ENCODE measurements around the gene IL1RN.
A peak's percentile ranks its signal among the peaks of the same experiment; 100 is the strongest.

IL1RN gene

DNA sequence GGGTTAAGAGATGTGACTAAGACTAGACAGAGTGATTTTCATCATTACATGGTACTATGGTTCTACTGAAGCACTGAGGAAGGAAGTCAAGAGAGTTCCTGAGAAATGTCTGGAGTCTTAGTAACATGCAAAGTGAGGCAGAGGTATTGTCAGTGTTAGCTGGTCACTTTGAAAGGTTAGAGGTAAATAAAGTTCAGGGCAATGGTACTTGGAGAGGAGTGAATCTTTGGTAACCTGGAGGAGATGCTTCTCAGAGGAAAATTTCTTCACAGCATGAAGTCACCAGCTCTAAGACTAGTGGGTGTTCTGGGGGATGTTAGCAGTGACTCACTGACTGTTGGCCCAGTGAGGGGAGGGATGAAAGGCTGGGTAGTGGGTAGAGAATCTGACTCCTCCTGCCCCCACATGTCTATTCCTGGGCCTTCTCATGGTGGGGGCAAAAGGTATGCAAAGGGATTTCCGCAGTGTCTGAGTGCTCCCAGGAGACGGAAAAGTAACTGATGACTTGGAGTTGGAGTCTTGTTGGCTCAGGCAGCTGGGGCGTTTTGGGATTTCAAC is 23.3 kb upstream of the IL1RN start:
- no peak for DNase-seq

DNA sequence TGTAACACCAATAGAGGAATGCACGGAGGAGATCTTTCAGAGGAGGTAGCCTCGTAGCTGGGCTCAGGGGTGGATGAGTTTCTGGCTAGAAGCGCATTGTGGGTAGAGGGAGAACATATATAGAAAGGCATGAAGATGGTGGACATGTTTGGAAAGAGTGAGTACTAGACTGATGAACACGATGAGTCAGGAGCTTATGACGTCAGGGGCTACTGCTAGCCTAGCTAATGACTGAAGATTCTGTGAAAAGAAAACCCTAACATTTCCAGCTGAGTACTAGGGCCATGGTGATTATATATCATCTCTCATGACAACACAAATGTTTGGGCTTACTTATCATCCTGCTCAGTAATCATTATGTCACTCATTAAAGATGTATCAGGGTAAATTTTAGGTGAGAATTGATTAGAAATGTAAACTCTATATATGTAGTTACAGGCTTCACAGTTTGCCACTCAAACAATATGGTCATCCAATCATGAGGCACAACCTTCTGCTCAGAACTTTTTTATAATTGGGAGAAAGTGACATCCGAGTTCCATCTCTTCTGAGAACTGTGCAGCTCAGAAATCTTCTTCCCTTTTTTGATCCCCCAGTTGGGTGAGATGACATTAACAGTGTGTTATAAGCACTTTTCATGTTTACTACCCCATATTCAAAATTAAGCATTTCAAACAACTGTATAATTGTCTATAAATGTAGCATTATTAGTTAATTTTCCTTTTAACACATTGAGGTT is 22.2 kb upstream of the IL1RN start:
- DNase-seq, result no peak

DNA sequence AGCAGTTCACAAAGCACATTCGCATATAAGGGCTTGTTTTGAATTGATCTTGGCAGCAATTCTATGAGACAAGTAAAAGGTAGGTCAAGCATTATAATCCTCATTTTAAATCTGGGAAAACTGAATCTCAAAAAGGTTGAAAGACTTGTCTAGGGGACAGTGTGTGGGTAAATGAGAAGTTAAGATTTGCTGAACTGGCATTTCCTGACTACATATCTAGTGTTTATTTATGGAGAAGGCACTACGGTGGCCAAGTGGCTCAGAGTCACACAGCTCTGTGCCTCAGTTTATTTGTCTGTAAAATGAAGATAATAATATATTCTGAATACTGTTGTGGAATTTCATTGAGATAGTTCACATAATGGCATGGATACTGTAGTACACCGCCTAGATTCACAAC is 16.3 kb upstream of the IL1RN start:
- no peak for DNase-seq

DNA sequence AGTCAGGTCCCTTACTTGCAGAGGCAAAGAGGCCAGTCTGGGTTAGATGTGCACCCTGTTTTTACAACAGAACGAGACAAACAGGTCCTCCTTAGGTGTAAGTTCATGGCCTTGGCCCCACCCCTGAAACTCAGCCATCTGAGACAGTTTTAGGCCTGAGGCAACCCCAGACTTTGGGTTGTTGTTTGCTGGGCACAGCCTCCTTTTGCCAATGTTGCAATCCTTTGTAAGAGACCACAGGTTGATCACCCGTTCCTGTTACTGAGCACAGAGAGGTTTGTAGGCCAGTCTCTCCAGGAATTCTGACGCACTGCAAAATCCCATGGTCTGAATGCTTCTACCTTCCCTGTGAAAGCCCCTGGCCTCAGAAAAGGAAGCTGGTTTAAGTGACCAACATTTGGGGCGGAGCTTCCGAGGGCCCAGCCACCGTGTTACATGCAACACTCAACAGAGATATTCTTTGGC is 15.5 kb upstream of the IL1RN start:
- DNase-seq, result peak; percentile 17

DNA sequence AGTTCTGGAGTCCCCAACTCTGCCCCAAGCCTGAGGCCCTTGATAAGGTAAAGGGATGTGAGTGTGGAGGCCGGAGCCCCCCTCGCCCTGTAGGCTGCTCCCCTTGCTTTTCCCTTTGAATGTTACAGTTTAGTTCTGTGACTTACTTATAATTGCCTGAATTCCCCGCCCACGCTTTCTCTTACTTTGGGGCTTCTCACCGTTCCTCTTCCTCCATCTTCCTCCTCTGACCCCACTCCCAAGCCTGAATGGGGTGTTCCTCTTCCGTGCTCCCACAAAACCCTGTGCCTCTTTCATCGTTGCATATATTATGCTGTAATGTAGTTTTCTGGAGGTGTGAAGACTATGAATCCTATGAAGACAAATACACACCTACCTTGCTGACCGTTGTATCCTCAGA is 15.0 kb upstream of the IL1RN start:
- no peak for DNase-seq

DNA sequence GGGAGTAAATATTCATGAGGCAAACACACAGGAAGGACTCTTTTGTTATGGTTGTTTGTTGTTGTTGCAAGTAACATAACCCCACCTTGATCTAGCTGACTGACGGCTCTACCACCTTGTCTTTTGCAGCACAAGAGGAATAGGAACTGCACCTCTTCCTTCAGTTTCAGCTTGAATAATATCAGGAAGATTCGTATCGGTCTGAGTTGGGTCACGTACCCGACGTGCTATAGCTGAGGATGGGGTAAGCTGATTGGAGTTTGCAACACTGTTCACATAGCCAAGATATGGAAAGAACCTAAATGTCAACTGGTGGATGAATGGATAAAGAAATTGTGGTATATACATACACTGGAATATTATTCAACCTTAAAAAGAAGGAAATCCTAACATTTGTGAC is 14.5 kb upstream of the IL1RN start:
- no peak for DNase-seq

DNA sequence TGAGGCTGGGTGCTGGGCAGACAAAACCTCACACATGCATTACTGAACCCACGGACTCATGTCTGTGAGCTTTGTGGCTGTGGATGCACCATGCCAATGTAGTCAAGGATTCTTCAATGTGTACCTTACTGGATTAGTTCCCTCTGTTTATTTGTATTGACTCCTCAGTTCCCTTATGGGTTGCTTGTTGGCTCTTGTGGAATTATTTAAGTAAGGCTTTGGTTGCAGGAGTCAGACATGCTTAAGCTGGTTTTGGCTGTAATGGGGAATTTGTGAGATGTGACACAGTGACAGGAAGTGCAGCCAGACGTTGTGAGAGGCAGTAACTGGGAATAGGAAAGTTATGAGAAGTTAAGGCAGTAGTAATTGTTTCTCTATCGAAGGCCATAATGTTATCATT is 13.6 kb upstream of the IL1RN start:
- no peak for DNase-seq

DNA sequence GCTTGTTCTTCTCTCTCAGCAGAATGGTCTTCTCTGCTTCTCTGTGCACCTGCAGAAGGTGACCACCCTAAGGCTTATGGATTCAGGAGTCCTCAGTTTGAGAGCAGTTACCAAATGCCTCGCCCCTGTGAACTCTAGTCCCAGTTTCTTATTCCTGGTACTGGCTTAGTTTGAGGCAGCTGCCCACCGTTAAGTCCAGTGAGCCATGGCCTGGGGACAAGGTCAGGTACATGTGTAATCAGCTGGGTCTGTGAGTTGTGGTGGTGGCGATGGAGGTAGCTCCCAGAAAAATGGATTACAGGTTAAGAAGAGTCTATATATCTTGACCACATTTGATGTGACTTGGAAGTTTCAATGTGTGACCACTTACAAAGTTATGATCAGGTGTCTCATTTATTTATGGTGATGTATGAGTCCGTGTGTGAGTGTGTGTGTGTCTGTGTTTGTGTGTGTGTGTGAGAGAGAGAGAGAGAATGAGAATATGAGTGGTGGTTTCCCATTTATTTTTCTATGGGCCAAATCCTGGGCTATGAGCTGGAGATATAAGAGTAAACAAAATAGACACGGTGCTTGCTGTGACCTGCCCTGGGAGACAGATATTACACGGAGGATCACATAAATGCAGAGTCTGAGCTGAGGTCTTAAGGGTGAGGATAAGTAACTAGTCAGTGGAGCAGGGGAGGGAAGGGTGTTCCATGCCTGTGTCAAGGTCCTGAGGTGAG is 13.0 kb upstream of the IL1RN start:
- no peak for DNase-seq

DNA sequence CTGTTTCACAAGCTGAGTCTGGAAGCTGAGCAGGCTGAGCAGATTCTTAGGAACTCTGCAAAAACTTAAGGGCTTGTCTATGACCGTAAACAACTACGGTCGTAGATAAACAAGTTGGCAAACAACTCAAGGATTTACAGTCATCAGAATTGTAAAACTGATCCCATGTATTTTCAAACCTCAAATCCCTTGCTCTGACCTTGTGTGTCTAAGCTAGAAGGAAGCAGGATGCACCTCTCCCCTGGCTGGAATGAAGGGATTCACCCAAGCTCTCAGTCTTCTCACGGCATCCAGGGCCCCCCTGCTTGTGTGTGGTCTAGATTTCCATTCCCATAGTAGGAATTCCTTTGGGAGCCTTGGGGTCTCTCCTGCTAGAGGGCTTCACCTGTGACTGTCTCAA is 12.4 kb upstream of the IL1RN start:
- no peak for DNase-seq

DNA sequence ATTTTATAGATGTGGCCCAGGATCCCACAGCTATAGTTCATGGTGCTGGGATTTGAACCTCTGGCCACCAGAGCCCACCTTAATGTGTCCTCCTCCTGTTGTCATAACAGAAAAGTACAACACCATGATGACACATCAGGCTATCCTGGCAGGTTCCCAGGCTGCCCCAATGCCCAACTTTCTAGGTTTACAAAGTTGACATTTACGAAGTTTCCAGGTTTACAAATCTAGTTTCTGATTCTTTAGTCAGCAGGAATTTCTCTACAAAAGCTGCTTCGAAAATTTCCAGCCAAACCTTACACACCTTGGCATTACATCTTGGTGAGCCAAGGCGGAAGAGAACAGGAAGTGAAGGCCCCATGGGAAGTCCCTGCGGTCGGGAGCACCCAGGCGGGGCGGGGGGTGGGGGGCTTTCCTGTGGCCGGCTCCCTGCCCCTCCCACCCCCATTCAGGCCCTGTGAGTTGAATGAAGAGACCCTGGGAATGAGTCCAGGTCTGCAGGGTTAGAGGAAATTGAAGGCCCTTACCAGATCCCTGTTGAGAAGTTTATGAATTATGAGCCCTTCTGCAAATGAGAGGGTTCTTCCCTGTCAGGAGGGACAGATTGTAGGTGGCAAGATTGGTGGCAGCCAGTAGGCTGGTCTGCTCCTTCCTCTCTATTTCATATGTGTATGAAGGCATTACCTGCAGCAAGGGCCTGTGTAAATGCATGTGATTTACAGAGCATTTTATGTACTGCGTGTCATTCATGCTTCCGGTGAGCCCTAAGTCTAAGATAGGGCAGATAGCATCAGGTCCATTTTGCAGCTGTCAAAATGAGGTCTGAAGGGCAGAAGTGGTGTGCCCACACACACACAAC is 11.1 kb upstream of the IL1RN start:
- peak; percentile 28 for DNase-seq

DNA sequence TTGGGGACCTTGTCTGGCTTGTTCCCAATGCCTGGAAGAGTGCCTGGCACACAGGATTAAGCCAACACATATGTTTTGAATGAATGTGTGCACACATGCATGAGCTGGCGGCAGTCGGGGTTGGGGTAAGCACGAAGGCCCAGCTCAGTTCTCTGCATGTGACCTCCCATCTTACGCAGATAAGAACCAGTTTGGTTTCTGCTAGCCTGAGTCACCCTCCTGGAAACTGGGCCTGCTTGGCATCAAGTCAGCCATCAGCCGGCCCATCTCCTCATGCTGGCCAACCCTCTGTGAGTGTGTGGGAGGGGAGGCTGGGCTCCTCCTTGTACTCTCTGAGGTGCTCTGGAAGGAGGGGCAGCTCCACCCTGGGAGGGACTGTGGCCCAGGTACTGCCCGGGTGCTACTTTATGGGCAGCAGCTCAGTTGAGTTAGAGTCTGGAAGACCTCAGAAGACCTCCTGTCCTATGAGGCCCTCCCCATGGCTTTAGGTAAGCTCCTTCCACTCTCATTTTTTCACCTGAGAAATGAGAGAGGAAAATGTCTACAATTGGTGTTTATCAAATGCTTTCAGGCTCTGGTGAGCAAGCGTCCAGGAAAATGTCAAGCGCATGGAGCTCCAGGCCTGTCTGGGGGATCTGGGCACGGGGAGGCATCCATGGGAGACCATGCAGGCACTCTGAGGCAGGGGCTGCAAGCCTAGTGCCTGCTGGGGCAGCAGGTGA is 9.7 kb upstream of the IL1RN start:
- DNase-seq, result no peak

DNA sequence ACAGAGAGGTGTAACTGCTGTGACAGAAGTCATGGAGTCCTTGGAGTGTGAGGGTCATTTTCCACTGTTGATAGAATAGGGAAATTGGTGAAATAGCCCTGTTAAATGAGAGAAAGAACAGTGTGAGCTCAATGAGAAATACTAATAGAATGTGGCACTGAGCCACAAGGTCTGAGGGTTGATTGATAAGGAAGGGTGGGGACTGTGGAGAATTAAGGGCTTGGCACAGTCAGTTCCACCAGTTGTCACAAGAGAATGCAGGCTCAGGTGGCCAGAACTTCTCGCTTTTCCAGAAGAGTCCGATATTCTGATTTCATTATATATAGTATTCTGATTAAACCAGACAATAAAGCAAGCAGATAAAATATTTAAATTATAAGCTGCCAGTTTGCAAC is 9.1 kb upstream of the IL1RN start:
- DNase-seq, result no peak

DNA sequence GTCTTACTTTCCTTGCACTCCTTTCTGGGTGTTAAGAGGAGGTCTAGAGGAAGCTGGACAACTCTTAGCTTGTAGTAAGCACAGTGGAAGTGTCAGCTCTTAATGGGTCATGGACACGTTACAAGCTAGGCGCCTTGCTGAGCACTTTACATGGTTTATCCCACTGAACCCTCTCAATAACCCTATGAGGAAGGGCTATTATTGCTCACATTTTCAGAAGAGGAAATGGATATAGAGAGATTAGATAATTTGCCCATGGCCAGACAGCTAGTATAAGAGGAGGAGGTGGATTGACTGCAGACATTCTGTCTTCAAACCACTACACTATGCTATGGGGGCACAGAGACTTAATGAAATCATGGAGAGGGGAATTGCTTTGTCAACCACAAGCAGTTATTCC is 8.3 kb upstream of the IL1RN start:
- DNase-seq, result no peak

DNA sequence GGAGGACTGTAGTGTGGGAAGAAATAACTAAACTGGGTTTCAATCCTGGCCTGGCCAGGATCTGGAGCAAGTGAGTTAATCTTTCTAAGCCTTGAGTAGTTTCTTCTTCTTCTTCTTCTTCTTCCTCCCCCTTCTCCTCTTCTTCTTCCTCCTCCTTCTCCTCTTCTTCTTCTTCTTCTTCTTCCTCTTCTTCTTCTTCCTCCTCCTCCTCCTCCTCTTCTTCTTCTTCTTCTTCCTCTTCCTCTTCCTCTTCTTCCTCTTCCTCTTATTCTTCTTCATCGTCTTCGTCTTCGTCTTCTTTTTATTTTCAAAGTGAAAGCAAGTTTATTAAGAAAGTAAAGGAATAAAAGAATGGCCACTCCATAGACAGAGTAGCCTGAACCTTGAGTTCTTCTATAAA is 6.5 kb upstream of the IL1RN start:
- DNase-seq, result no peak

DNA sequence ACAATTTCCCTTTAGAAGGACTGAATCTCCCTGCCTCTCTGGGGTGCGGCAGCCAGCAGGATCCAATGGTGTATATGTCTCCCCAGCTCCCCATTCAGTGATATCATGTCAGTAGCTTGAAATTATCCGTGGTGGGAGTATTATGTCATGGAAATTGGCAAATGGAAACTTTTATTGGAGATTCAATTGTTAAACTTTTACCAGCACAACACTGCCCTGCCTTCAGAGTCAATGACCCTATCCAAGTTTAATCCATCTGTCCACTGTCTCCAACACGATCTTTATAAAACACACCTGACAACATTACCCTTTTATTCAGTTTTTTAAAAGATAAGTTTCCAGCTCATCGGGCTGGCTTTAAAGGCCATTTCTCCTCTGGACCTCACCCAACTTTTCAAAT is 5.0 kb upstream of the IL1RN start:
- DNase-seq, result no peak

DNA sequence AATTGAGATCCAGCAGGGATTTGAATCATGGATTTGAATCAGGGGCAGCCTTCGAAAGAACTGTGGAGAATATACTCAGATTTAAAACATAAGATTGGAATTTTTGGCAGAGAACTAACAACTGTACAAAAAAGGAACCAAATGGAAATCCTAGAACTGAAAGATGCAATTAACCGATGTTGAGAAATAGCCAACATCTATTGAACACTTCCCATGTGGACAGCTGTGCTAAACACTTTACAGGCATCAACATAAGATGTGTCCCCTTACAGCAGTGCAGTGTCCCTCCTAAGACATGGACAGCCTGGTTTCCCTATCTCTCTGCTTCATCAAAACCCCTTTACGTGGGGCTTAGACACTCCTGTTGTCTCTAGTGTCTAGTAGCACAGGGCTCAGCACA is 3.7 kb upstream of the IL1RN start:
- no peak for DNase-seq

DNA sequence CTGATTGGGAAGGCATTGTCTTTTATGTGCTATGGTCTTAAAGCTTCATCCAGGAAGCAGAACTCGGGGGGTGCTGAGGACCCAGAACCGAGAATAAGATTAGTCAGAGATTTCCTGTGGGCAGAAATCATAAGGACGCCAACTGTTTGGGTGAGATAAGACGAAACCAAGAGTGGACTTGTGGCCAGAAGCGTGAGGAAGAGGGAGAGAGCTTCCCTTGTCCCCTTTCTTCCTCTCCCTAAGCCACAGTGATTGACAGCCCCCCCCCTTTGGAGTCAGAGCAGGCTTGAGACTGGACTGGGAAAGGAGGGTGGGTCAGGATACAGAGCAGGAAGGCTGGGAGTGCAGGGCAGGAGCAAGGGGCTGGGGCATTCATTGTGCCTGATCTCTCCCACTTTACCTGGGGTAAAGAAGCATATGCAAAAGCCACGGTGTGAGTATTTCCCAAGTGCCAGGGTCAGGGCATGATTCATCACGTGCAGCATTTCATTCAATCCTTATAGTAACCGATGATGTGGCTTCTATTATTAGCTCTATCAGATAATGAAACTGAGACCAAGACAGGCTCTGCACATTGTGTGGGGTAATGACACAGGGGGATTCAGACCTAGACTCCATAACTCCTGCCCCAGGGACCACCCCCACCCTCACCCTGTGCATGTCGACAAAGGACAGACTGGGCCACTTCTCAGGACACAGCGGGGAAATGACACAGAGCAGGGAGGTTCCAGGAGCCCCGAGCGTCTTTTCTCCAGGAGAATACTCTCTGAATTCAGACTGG is 3.0 kb upstream of the IL1RN start:
- DNase-seq, result no peak

DNA sequence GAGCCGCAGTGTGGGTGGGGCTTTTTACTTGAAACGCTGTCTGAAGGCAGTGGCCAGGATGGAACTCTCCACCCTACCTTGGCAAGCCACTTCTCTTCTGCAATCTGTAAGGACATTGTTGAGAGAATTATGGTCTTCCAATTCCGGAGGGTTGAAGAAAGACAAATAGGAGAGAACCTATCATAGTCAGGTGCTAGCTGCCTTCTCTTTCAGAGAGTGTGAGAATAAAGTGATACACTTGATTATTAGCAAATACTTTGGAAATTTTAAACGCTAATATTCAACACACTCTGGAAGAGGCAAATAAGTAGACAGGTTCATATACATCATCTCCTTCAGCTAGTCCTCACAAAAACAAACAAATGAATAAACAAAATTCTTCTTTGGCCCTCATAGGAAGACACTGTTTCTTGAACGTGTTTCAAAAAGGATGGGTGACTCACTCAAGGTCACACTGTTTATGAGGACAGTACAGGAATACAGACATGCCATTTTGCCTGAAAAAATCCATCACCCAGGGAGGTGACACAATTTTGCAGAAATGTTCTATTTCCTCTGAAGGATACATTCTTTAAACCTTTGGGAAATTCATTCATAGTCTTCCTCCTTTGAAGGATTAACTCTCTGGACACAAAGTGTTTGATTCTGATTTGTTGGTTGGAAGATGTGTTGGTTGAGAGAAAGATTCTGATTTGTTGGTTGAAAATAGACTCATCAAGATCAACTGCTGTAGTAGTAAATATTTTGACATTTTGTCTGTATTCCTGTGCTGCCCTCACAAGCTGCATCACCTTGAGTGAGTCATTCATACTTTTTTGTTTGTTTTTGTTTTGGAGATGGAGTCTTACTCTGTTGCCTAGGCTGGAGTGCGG is 2.2 kb upstream of the IL1RN start:
- no peak for DNase-seq

DNA sequence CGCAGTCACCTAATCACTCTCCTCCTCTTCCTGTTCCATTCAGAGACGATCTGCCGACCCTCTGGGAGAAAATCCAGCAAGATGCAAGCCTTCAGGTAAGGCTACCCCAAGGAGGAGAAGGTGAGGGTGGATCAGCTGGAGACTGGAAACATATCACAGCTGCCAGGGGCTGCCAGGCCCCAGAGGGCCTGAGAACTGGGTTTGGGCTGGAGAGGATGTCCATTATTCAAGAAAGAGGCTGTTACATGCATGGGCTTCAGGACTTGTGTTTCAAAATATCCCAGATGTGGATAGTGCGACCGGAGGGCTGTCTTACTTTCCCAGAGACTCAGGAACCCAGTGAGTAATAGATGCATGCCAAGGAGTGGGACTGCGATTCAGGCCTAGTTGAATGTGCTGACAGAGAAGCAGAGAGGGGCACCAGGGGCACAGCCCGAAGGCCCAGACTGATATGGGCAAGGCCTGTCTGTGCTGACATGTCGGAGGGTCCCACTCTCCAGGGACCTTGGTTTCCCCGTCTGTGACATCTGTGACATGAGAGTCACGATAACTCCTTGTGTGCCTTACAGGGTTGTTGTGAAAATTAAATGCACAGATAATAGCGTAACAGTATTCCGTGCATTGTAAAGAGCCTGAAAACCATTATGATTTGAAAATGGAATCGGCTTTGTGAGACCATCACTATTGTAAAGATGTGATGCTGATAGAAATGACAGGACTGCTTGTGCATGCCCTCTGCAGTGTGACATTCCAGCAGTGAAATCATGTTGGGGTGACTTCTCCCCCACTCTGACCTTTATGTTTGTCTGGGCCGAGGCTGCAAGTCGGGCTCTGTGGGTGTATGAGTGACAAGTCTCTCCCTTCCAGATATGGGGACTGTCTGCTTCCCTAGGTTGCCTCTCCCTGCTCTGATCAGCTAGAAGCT is 510 bp downstream of the IL1RN start:
- DNase-seq, result no peak
